H9 (cell line): ENCODE measurements around the gene FARP1. TPM values are rescaled to one million over a fixed set of nuclear protein-coding genes. Genes with fewer than 3 reads are reported as not detected.
A peak's percentile ranks its signal among the peaks of the same experiment; 100 is the strongest.

Experiments
- DNase-seq: peaks from one replicate; pipeline ENCODE4 v3.0.0-alpha.2; 2017
- H2AFZ ChIP-seq: one replicate; pipeline ENCODE4 v1.6.1; 2013; ENCODE audit warnings: mild to moderate bottlenecking, low read length, control low read depth, moderate library complexity
- H2AK5ac ChIP-seq: 2 replicates; pipeline ENCODE4 v1.6.1; 2013; ENCODE audit warnings: low read length, control low read depth, mixed read lengths; ENCODE audit not compliant: insufficient read length
- H2BK120ac ChIP-seq: one replicate; pipeline ENCODE4 v1.6.1; 2013; ENCODE audit warnings: low read depth, mild to moderate bottlenecking, low read length, control low read depth, inconsistent platforms; ENCODE audit not compliant: poor library complexity, severe bottlenecking
- H2BK12ac ChIP-seq: 2 replicates; pipeline ENCODE4 v1.6.1; 2013; ENCODE audit warnings: low read length, control low read depth, mixed read lengths, low read depth; ENCODE audit not compliant: insufficient read length
- H2BK15ac ChIP-seq: 2 replicates; pipeline ENCODE4 v1.6.1; 2013; ENCODE audit warnings: low read depth, low read length, control low read depth
- H2BK20ac ChIP-seq: one replicate; pipeline ENCODE4 v1.6.1; 2013; ENCODE audit warnings: low read depth, mild to moderate bottlenecking, low read length, control low read depth, inconsistent platforms; ENCODE audit not compliant: poor library complexity, severe bottlenecking
- H2BK5ac ChIP-seq: 2 replicates; pipeline ENCODE4 v1.6.1; 2013; ENCODE audit warnings: low read length, control low read depth, mixed read lengths; ENCODE audit not compliant: insufficient read length
- H3K14ac ChIP-seq: 2 replicates; pipeline ENCODE4 v1.6.1; 2013; ENCODE audit warnings: low read length, control low read depth; ENCODE audit not compliant: insufficient read depth
- H3K18ac ChIP-seq: 2 replicates; pipeline ENCODE4 v1.6.1; 2013; ENCODE audit warnings: low read depth, mild to moderate bottlenecking, mixed read lengths, low read length, control low read depth; ENCODE audit not compliant: insufficient read length
- H3K23ac ChIP-seq: 2 replicates; pipeline ENCODE4 v1.6.1; 2013; ENCODE audit warnings: low read length, control low read depth, mixed read lengths, low read depth; ENCODE audit not compliant: insufficient read length
- H3K23me2 ChIP-seq: 2 replicates; pipeline ENCODE4 v1.6.1; 2013; ENCODE audit warnings: low read depth, mild to moderate bottlenecking, mixed read lengths, low read length, control low read depth; ENCODE audit not compliant: insufficient read length, poor library complexity, severe bottlenecking
- H3K27ac ChIP-seq: 2 replicates; pipeline ENCODE4 v1.5.1; 2013; ENCODE audit warnings: low read length, control low read depth, mixed read lengths, low read depth; ENCODE audit not compliant: insufficient read length
- H3K27me3 ChIP-seq: 2 replicates; pipeline ENCODE4 v1.6.1; 2013; ENCODE audit warnings: low read length, control low read depth, inconsistent platforms; ENCODE audit not compliant: insufficient read depth
- H3K4ac ChIP-seq: 2 replicates; pipeline ENCODE4 v1.6.1; 2013; ENCODE audit warnings: low read depth, mild to moderate bottlenecking, control low read depth, inconsistent platforms, low read length, moderate library complexity
- H3K4me1 ChIP-seq: 2 replicates; pipeline ENCODE4 v1.6.1; 2013; ENCODE audit warnings: low read length, control low read depth, inconsistent platforms; ENCODE audit not compliant: insufficient read depth
- H3K4me2 ChIP-seq: 2 replicates; pipeline ENCODE4 v1.6.1; 2013; ENCODE audit warnings: low read length, control low read depth, mixed read lengths; ENCODE audit not compliant: insufficient read length, insufficient read depth
- H3K56ac ChIP-seq: 2 replicates; pipeline ENCODE4 v1.6.1; 2013; ENCODE audit warnings: low read depth, mild to moderate bottlenecking, mixed read lengths, low read length, control low read depth; ENCODE audit not compliant: insufficient read length
- H3K79me1 ChIP-seq: 2 replicates; pipeline ENCODE4 v1.6.1; 2013; ENCODE audit warnings: low read depth, mild to moderate bottlenecking, moderate library complexity, low read length, control low read depth, inconsistent platforms; ENCODE audit not compliant: insufficient read depth, poor library complexity, severe bottlenecking
- H3K79me2 ChIP-seq: 2 replicates; pipeline ENCODE4 v1.6.1; 2013; ENCODE audit warnings: low read length, control low read depth, inconsistent platforms; ENCODE audit not compliant: insufficient read depth
- H3K9ac ChIP-seq: 2 replicates; pipeline ENCODE4 v1.6.1; 2013; ENCODE audit warnings: low read length, control low read depth, mixed read lengths; ENCODE audit not compliant: insufficient read length; ENCODE audit errors: extremely low read depth
- H3K9me3 ChIP-seq: one replicate; pipeline ENCODE4 v1.6.1; 2013; ENCODE audit warnings: low read depth, low read length, inconsistent platforms; ENCODE audit not compliant: control insufficient read depth
- H3T11ph ChIP-seq: one replicate; pipeline ENCODE4 v1.6.1; 2013; ENCODE audit warnings: mild to moderate bottlenecking, low read length, control low read depth, inconsistent platforms
- H4K20me1 ChIP-seq: one replicate; pipeline ENCODE4 v1.6.1; 2013; ENCODE audit not compliant: control insufficient read depth, insufficient read length, insufficient read depth
- H4K5ac ChIP-seq: 2 replicates; pipeline ENCODE4 v1.6.1; 2013; ENCODE audit warnings: low read depth, mild to moderate bottlenecking, mixed read lengths, low read length, control low read depth; ENCODE audit not compliant: insufficient read length
- H4K8ac ChIP-seq: replicated peaks from 2 replicates; pipeline ENCODE4 v1.6.1; 2013; ENCODE audit warnings: low read length, control low read depth, mixed read lengths, low read depth; ENCODE audit not compliant: insufficient read length
- H4K91ac ChIP-seq: 2 replicates; pipeline ENCODE4 v1.6.1; 2013; ENCODE audit warnings: low read depth, mild to moderate bottlenecking, moderate library complexity, mixed read lengths, low read length, control low read depth; ENCODE audit not compliant: insufficient read length
- H3K27ac Mint-ChIP-seq, 3 experiments: 2 replicates in 2 of 3; 3 replicates in 1 of 3; pipeline ENCODE4 v1.8.0; 2020 to 2021; ENCODE audit warnings: mixed read lengths in 3 of 3, mild to moderate bottlenecking in 1 of 3, moderate library complexity in 1 of 3
- H3K27me3 Mint-ChIP-seq: 2 replicates; pipeline ENCODE4 v1.8.0; 2021; ENCODE audit warnings: low read depth, mild to moderate bottlenecking, moderate library complexity, mixed read lengths
- H3K36me3 Mint-ChIP-seq, 3 experiments: 2 replicates in 2 of 3; 3 replicates in 1 of 3; pipeline ENCODE4 v1.8.0; 2020 to 2021; ENCODE audit warnings: low read depth in 3 of 3, mixed read lengths in 3 of 3; ENCODE audit not compliant: insufficient read depth in 1 of 3
- H3K4me1 Mint-ChIP-seq, 2 experiments: 2 replicates each; pipeline ENCODE4 v1.8.0; 2020; ENCODE audit warnings: mixed read lengths in 2 of 2
- H3K4me3 Mint-ChIP-seq, 2 experiments: 2 replicates in 1 of 2; 3 replicates in 1 of 2; pipeline ENCODE4 v1.8.0; 2020 to 2021; ENCODE audit warnings: mild to moderate bottlenecking in 2 of 2, mixed read lengths in 2 of 2, moderate library complexity in 1 of 2
- H3K9me3 Mint-ChIP-seq, 2 experiments: 2 replicates in 1 of 2; 3 replicates in 1 of 2; pipeline ENCODE4 v1.8.0; 2020; ENCODE audit warnings: mild to moderate bottlenecking in 2 of 2, mixed read lengths in 2 of 2, moderate library complexity in 1 of 2
- WGBS: extraction: QIAGEN DNeasy Blood & Tissue Kit; methylation state at CpG from one replicate; pipeline ENCODE4 v1.1.7; 2013; ENCODE audit warnings: missing lambda C conversion rate, low lambda C conversion rate, mixed read lengths; ENCODE audit not compliant: insufficient read length; ENCODE audit errors: extremely low coverage; 5-methylcytosine and 5-hydroxymethylcytosine counted together
- total RNA-seq: library from RNA; stranded (reverse); gene quantifications from 2 replicates; pipeline ENCODE4 v1.2.1, GENCODE V29; 2021
- TF ChIP-seq, protein P1 (sequence below): fragments of 200-600 bp; sonication (generic); conservative IDR thresholded peaks from 3 replicates; pipeline ENCODE4 v1.8.0; 2021; ENCODE audit warnings: antibody characterized with exemption, mild to moderate bottlenecking

The FARP1 gene
- total RNA-seq, 1 experiment from 2014 or later: 95.9 TPM

- no peaks in the 10 kb centered on the region for H3K9me3 Mint-ChIP-seq
- no peak overlapping the region for H2BK120ac ChIP-seq
These were observed 303.3 kb downstream of the FARP1 start for GRCh38 chr13:98446234-98446621.

More at GRCh38 chr13:98446234-98446621, 303.3 kb downstream of the FARP1 start:
- no peak overlapping the region for H3K56ac ChIP-seq
- no CpG with 5 or more reads among the region's 11 CpGs for WGBS
- TF ChIP-seq, protein P1, sequence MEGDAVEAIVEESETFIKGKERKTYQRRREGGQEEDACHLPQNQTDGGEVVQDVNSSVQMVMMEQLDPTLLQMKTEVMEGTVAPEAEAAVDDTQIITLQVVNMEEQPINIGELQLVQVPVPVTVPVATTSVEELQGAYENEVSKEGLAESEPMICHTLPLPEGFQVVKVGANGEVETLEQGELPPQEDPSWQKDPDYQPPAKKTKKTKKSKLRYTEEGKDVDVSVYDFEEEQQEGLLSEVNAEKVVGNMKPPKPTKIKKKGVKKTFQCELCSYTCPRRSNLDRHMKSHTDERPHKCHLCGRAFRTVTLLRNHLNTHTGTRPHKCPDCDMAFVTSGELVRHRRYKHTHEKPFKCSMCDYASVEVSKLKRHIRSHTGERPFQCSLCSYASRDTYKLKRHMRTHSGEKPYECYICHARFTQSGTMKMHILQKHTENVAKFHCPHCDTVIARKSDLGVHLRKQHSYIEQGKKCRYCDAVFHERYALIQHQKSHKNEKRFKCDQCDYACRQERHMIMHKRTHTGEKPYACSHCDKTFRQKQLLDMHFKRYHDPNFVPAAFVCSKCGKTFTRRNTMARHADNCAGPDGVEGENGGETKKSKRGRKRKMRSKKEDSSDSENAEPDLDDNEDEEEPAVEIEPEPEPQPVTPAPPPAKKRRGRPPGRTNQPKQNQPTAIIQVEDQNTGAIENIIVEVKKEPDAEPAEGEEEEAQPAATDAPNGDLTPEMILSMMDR: no peak
- H2AK5ac ChIP-seq: no peak overlapping the region
- H2BK15ac ChIP-seq: no peak overlapping the region
- no peak overlapping the region for H4K91ac ChIP-seq
- H3K23me2 ChIP-seq: no peaks in the 10 kb centered on the region
- DNase-seq: no peak
- no peak overlapping the region for H3K4me3 Mint-ChIP-seq
- peaks cover 2% of the 10 kb centered on the region for H4K20me1 ChIP-seq
- no peak overlapping the region for H2AFZ ChIP-seq
- no peak overlapping the region for H3K23ac ChIP-seq
- H3K4me1 ChIP-seq: peaks cover 5% of the 10 kb centered on the region; the same call in 1 of the 2 replicates
- H3K4ac ChIP-seq: no peak overlapping the region
- H2BK12ac ChIP-seq: no peak overlapping the region
- no peak overlapping the region for H3K27ac ChIP-seq
- no peaks in the 10 kb centered on the region for H3K79me1 ChIP-seq
- no peak overlapping the region for H3K4me2 ChIP-seq
- H2BK20ac ChIP-seq: no peak overlapping the region
- no peak overlapping the region for H3T11ph ChIP-seq
- H3K27ac Mint-ChIP-seq: peak overlapping the region in 2 of 3 experiments; percentile 83 to 85; a peak in 4 of 7 replicates
- H3K27me3 ChIP-seq: no peaks in the 10 kb centered on the region
- peaks cover 18 to 51% (median 39%) of the 10 kb centered on the region in 3 experiments; a peak in 6 of 7 replicates for H3K36me3 Mint-ChIP-seq
- H4K8ac ChIP-seq: no peak overlapping the region
- no peak overlapping the region for H4K5ac ChIP-seq
- no peaks in the 10 kb centered on the region for H3K79me2 ChIP-seq
- peaks cover 2% of the 10 kb centered on the region; the same call in 1 of the 2 replicates for H3K27me3 Mint-ChIP-seq
- H3K4me1 Mint-ChIP-seq: peaks cover 28 to 36% of the 10 kb centered on the region in 2 experiments
- no peak overlapping the region for H2BK5ac ChIP-seq
- no peak overlapping the region for H3K14ac ChIP-seq
- H3K9ac ChIP-seq: no peak overlapping the region
- no peak overlapping the region for H3K18ac ChIP-seq
- H3K9me3 ChIP-seq: no peaks in the 10 kb centered on the region
